Lung microvascular endothelial cell (primary cell): ENCODE measurements around the gene VAMP3. TPM values are rescaled to one million over a fixed set of nuclear protein-coding genes. Genes with fewer than 3 reads are reported as not detected.
"Not testable (repeated sequence)": the region's sequence is repeated elsewhere in the genome, so short reads cannot be mapped to it uniquely, and the experiment has no call there.

Experiments
- DNase-seq, 2 donors: peaks; one replicate each; pipeline versions ENCODE4 v3.0.0 to v3.0.0-alpha.2; 2010; ENCODE audit warnings: low read depth in 2 of 2
- total RNA-seq: library from RNA; depleted of rRNA; stranded (reverse); fragments of >200 nt; gene quantifications from 2 replicates; pipeline ENCODE4 v1.2.1, GENCODE V29; 2014

VAMP3 gene
- total RNA-seq, 1 donor from 2014 or later, result 95.2 TPM

GRCh38 chr1:7767176-7767575 lies 3.9 kb upstream of the VAMP3 start:
- DNase-seq, result no peak

GRCh38 chr1:7768583-7768982 lies 2.5 kb upstream of the VAMP3 start:
- DNase-seq, result no peak

- no peak for DNase-seq
Measured at GRCh38 chr1:7769673-7770412, 1.3 kb upstream of the VAMP3 start.

DNA sequence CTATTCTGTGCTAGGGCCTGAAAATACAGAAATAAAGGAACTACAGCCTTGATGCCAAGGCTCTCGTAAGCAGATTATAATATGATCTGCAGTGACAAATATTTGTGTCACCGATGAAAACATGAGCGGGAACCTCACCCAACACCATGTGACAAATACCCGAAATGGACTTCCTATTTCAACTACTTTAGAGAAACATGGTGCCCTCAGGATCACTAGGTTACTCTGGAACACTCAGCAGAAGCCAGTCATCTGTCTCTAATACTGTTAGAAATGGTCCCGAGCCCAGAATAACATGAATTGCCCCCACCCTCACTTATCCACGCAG lies 463 bp upstream of the VAMP3 start:
- DNase-seq, result no peak

DNA sequence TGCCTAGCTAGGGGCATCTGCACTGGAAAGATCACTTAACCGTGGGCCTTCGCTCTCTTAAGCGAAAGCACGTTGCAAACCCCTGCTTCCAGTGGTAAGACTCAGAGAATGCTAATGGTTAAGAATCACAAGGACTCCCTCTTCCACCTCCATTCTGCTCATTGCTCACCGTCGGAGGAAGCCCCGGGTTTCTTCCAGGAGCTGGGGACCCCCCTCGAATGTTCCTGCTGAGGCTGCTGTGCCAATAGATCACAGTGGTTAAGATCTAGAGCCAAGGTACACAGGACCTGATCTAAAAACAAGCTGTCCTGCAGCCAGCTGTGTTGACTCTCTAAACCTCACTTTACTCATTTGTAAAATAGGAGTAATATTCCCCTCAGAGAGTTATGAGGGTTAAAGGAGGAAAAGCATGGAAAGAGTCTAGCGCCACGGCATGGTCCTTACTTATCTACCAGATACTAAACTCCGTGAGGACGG lies 765 bp downstream of the VAMP3 start:
- peak; percentile 4 to 19 for DNase-seq

- DNase-seq, result no peak
Measured at GRCh38 chr1:7777591-7777990, 6.5 kb downstream of the VAMP3 start.

- no peak for DNase-seq
Measured at GRCh38 chr1:7778133-7778628, 7.1 kb downstream of the VAMP3 start.

- DNase-seq, result no peak
Measured at GRCh38 chr1:7780976-7781375, 9.9 kb downstream of the VAMP3 start.

- no peak for DNase-seq
Measured at GRCh38 chr1:7781501-7781900, 10.4 kb downstream of the VAMP3 start.

GRCh38 chr1:7781923-7782495 lies 10.9 kb downstream of the VAMP3 start:
- DNase-seq, result no peak

GRCh38 chr1:7783178-7783711 lies 12.1 kb downstream of the VAMP3 start:
- peak; percentile 51 to 53 for DNase-seq

- peak; percentile 98 to 99 for DNase-seq
Measured at GRCh38 chr1:7783826-7784491, 12.9 kb downstream of the VAMP3 start, which contains the start of gene PER3. TSS of gene PER3 (plus strand) at chr1:7784291. CDS start at chr1:7784878, 587 bp downstream.

DNA sequence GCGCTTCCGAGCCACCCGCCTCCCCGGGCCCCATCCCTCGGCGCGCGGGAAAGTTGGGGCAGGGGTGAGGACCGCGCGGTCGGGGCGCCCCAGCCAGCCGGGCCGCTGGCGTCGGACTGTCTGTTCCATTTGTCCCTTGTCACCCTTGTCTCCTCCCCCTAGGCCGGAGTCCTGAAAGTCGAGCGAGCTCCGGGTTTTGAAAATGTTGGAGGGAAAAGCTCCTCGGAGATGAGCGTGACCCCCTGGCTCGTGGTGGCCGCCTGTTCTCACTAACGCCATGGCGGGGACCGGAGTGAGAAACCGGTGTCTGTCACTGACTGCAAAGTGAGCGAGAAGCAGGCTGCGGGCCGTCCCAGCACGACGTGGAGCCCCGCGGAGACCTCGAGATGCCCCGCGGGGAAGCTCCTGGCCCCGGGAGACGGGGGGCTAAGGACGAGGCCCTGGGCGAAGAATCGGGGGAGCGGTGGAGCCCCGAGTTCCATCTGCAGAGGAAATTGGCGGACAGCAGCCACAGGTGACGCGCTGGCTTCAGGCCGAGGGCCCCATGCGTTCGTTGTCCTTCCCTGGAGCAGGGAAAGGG lies 13.5 kb downstream of the VAMP3 start:
- DNase-seq, result peak in 1 of 2 donors; percentile 33

- DNase-seq, result no peak
Measured at GRCh38 chr1:7785108-7785507, 14.0 kb downstream of the VAMP3 start.

GRCh38 chr1:7786795-7787194 lies 15.7 kb downstream of the VAMP3 start:
- no peak for DNase-seq

DNA sequence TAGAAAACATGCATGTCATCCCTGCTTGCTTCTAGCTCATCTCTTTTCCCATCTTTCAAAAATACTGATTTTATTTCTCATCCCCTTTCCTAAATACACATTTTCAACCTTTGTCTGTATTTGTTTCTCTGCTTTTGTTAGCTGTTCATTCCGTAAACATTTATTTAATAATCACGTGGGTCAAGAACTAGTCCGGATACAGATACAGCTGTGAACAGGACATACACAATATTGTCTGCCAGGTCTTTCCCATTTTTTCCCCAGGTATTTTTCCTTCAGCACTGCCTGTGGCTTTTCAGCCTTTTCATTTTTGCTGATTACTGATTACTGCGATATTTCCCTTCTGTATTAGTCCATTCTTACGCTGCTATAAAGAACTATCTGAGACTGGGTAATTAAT lies 18.7 kb downstream of the VAMP3 start:
- no peak for DNase-seq

- DNase-seq, result not testable (repeated sequence)
Measured at GRCh38 chr1:7791027-7791426, 19.9 kb downstream of the VAMP3 start.

- no peak for DNase-seq
Measured at GRCh38 chr1:7795406-7795805, 24.3 kb downstream of the VAMP3 start.

DNA sequence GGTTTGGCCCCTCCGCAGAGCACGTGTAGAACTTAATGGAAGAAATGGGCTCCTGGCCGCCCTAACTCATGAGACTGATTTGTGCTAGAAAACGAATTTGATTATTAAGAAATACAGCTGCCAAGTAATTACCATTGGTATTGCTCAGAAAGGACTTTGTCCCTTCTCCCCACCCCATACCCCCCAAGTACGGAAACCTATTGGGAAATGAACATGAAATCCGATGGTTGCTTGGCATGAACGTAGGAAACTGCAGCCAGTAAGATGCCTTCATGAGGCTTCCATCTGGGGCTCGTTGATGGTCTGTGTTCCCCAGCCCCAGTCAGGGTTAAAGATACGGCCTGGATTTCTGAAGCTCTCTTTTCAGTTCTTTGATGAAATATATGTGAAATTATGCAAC lies 34.4 kb downstream of the VAMP3 start:
- DNase-seq, result no peak

- peak; percentile 64 to 67 for DNase-seq
Measured at GRCh38 chr1:7808253-7808844, 37.3 kb downstream of the VAMP3 start.

DNA sequence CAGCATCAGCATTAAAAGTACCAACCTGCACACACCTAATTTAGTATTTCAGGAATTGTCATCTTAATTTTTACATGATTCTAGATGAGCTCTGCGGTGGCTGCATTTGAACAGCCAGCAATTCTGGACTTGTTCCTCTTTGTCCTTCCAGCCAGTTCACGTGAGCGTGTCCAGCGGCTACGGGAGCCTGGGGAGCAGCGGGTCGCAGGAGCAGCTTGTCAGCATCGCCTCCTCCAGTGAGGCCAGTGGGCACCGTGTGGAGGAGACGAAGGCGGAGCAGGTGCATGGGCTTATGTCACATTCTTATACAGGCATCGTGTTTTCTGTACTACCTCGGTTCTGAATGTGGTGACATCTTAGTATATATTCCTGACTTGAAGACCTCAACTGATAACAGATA lies 38.6 kb downstream of the VAMP3 start:
- no peak for DNase-seq
